NCI-H146 (cell line): ENCODE measurements around the gene IRX6.

Experiments used
- DNase-seq: peaks from one replicate; lab custom pipeline; 2025; lab: John Stamatoyannopoulos, UW

IRX6 gene

GRCh38 chr16:55324285-55325079 lies 479 bp downstream of the IRX6 start:
- no peak for DNase-seq

DNA sequence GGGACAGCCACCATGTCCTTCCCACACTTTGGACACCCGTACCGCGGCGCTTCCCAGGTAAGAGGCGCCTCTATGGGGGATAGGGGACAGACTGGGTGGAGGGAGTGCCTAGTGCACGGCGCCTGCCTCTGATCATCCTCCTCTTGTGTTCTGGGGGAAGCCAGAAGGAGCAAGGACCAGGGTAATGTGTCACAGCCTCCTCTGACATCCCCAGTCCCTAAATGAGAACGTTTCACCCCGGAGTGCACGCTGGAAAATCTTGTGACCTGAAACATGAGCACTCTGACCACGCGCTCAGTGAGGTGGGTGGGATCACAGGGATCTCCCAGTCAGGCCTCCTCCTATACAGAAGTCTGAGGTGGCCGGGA lies 1.1 kb downstream of the IRX6 start:
- no peak for DNase-seq

DNA sequence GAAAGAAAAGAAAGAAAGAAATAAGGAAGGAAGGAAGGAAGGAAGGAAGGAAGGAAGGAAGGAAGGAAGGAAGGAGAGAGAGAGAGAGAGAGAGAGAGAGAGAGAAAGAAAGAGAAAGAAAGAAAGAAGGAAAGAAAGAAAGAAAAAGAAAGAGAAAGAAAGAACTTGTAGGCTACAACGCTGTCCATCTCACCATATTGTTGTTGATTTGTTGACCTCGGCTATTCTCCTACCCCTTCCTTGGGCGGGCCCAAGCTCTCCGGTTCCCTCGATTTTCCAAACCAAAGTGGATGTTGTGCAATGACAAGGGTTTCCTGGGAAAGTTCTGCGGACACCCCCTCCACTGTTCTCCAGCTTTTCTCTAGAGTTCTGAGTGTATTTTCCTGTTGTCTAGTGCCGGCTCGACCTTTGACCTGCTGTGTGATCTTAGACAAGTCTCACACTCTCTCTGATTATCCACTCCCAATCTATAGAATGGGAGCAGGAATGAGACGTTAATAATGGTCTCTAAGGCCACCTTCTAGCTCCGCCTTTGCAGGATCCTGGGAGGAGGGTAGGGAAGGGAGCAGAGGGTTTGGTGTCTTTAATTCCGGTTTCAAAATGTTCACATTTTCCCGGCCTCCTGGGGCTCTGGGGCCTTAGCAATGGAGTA lies 1.6 kb downstream of the IRX6 start:
- DNase-seq: no peak

DNA sequence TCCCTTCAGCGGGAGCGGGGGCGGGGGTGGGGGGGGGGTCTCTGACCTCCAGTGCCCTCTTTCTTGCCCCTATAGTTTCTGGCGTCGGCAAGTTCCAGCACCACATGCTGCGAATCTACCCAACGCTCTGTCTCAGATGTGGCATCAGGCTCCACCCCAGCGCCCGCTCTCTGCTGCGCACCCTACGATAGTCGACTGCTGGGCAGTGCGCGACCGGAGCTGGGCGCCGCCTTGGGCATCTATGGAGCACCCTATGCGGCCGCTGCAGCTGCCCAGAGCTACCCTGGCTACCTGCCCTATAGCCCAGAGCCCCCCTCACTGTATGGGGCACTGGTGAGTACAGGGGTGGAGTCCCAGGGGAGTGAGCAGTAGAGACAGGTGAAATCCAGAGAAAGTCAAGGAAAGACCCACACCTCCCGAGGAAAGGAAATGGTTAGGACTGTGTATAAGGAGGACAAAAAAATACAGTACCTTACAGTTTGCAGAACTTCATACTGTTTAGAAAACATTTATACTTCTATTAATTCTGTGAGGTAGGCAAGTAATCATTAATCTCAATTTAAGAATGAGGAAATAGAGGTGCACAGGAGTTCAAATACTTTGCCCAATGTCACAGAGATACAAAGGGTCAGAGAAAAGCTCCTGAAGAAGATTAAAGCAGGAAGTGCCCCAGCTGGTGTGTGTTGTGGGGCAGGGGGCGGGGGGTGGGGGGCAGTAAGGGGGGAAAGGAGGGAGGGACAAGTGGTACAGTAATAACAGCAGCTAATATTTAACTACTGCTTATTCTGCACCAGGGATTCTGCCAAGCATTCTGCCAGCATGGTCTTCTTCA lies 2.5 kb downstream of the IRX6 start:
- DNase-seq: no peak

- no peak for DNase-seq
Measured at GRCh38 chr16:55328611-55329569, 4.9 kb downstream of the IRX6 start.

GRCh38 chr16:55329791-55330428 lies 5.9 kb downstream of the IRX6 start:
- no peak for DNase-seq

GRCh38 chr16:55330781-55331647 lies 7.0 kb downstream of the IRX6 start:
- no peak for DNase-seq

GRCh38 chr16:55331648-55332185 lies 7.7 kb downstream of the IRX6 start:
- DNase-seq: no peak

GRCh38 chr16:55333684-55334083 lies 9.7 kb downstream of the IRX6 start:
- no peak for DNase-seq

DNA sequence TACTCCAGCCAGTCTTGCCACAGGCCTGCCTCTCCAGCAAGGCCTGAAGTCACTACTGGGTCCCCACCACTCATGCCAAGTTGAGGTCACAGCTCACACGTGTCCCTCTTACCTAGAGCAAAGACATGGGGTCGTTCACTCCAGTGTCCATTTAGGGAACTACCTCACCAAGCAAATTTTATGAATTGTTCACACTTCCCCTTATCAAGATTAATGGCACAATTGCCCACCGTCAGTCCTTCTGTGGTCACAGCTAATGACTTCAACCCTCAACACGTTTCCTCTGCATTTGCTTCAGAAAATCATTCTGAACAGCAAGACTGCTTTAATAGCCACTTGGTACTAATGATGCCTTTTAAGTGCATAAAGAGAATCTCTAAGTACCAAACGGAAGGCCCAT lies 14.6 kb downstream of the IRX6 start:
- no peak for DNase-seq

DNA sequence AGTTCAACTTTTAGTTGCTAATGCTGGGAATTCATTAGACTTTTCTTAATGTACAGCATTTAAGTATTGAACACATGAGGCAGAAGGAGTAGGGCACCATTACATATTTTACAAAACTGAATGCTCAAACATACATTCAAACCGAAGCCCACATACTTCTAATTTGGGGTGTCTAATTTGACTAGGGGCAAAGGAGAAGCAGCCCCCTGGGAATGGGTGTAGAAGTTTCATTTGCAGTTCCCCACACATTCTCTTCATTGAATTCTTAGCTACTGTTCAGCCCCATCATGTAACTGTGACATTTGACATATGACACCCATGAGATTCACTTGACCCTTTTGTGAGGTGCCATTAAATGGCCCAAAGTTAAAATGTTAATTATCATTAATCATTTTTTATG lies 16.4 kb downstream of the IRX6 start:
- no peak for DNase-seq

- DNase-seq: no peak
Measured at GRCh38 chr16:55341681-55342080, 17.7 kb downstream of the IRX6 start.

DNA sequence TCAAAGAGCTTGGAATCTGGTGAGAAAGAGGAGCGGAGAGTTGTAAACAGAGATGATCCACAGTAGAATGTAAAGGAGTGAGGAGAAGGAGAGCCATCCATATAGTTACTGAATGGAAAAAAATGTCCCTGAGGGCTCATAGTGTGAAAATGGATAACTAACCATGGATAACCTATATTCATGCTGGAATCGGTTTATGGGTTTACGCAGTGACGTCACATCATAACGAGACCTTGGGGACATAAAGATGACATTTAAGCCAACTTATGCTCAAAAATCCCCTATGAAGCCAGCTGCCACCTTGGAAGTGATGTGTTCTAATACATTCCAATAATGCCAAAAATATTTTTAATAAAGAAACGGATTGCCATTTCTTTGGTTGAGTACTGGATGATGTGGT lies 22.5 kb downstream of the IRX6 start:
- no peak for DNase-seq

- DNase-seq: no peak
Measured at GRCh38 chr16:55349867-55350266, 25.9 kb downstream of the IRX6 start.

DNA sequence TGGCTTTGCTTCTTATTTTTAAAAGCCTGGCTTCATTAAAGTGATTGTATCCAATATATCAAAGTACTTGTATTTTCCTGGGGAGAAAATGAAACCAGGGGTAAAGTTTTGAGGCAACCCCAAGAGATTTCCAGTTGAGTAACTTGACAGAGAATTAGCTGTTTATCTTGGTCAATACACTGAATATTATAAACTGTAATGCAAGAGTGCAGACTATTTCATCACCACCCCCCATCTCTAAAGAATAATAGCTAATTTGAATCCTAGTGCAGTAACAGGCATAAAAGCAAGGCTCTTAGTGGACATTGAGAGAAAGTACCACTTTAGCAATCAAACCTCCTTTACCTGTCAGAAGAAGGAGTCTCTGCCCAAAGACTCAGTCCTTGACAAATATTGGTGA lies 27.0 kb downstream of the IRX6 start:
- no peak for DNase-seq

DNA sequence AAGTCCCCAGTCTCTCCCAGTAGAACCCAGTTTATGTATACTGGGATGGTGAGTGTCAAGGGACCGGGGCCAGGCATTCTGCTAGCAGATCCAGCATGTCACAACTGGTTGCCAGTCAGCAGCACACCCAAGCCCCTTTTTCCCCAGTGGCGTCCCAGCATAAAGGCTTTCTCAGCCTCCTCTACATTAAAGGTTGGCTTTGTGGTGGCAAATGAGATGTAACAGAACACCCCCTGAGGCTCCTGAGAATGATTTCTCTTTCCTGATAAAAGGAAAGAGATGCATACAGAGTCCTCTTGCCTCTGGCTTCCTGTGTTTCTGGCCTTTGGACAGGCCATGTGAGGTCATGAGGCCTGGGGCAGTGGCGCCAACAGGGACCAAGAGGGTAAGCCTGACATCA lies 27.9 kb downstream of the IRX6 start:
- DNase-seq: no peak

DNA sequence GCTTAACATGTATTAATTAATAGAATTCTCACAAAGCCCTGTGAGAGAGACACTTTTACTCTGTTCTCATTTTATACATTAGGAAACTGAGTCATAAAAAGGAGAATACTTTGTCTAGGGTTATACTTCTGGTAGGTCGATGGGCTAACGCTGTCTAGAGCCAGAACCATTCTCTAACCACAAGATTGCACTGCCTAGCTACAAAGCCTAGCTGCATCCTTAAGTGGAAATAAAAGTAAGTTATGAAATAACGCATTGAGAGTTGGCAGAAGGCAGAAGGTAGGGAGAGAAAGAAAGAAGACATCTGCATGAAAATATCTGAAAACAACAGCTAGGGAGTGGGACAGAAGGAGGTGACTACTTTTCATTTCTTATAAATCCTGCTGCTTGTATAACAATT lies 33.2 kb downstream of the IRX6 start:
- DNase-seq: no peak

GRCh38 chr16:55359946-55360345 lies 35.9 kb downstream of the IRX6 start:
- no peak for DNase-seq

DNA sequence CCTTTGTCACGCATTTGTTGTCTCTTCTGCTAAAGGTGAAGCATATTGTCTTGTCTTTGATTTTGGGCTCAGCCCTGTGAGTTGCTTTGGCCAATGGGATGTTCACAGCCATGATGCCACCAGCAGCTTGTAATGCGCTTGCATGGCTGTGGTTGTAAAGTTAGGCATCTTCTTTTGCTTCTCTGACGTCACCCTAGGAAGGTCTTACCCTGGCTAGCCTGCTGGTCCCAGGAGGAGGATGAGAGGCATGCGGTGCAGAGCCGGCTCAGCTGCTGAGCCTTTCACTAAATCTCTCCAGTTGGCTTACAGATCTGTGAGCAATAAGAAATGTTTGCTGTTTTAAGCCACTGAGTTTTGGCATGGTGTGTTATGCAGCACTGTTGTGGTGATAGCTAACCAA lies 40.8 kb downstream of the IRX6 start:
- no peak for DNase-seq

- no peak for DNase-seq
Measured at GRCh38 chr16:55367301-55367811, 43.4 kb downstream of the IRX6 start.
